Liver (tissue), 10 donors: Measurements from ENCODE around the gene NCOA3. TPM values are rescaled to one million over a fixed set of nuclear protein-coding genes. Genes with fewer than 3 reads are reported as not detected.

Experiments
- DNase-seq: peaks from one replicate; pipeline ENCODE4 v3.0.0-alpha.2; 2017; ENCODE audit warnings: low spot score
- H3K27ac ChIP-seq, 2 donors: one replicate each; pipeline ENCODE4 v1.7.0; 2013; ENCODE audit warnings: inconsistent platforms in 2 of 2, low read length in 2 of 2, control low read depth in 1 of 2, low read depth in 1 of 2, mild to moderate bottlenecking in 1 of 2
- H3K27me3 ChIP-seq, 4 donors: one replicate each; pipeline versions ENCODE4 v1.6.1 to v1.7.0; 2013; ENCODE audit warnings: low read length in 3 of 4, inconsistent platforms in 1 of 4, mild to moderate bottlenecking in 1 of 4, moderate library complexity in 1 of 4; ENCODE audit not compliant: control insufficient read depth in 4 of 4, insufficient read depth in 4 of 4
- H3K36me3 ChIP-seq, 4 donors: one replicate each; pipeline versions ENCODE4 v1.6.1 to v1.7.0; 2013; ENCODE audit warnings: low read length in 3 of 4, mild to moderate bottlenecking in 3 of 4, low read depth in 1 of 4, moderate library complexity in 1 of 4; ENCODE audit not compliant: control insufficient read depth in 4 of 4, insufficient read depth in 3 of 4
- H3K4me1 ChIP-seq, 4 donors: one replicate each; pipeline versions ENCODE4 v1.6.1 to v1.7.0; 2013; ENCODE audit warnings: low read length in 3 of 4, mild to moderate bottlenecking in 3 of 4, moderate library complexity in 1 of 4; ENCODE audit not compliant: control insufficient read depth in 4 of 4, insufficient read depth in 4 of 4
- H3K4me3 ChIP-seq, 3 donors: one replicate each; pipeline versions ENCODE4 v1.6.1 to v1.7.0; 2013; ENCODE audit warnings: low read length in 3 of 3, control low read depth in 1 of 3, low read depth in 1 of 3, mild to moderate bottlenecking in 1 of 3
- H3K9ac ChIP-seq, 2 donors: one replicate each; pipeline ENCODE4 v1.7.0; 2013; ENCODE audit warnings: low read length in 2 of 2, mild to moderate bottlenecking in 2 of 2, moderate library complexity in 2 of 2, control low read depth in 1 of 2, low read depth in 1 of 2
- H3K9me3 ChIP-seq, 4 donors: one replicate each; pipeline versions ENCODE4 v1.6.1 to v1.7.0; 2013; ENCODE audit warnings: low read length in 3 of 4; ENCODE audit not compliant: control insufficient read depth in 4 of 4
- EGR1 ChIP-seq, 2 donors: IDR thresholded peaks; 2 replicates each; pipeline ENCODE4 v1.6.1; 2016 to 2018; ENCODE audit warnings: antibody characterized with exemption in 2 of 2, low read depth in 2 of 2
- GABPA ChIP-seq, 2 donors: IDR thresholded peaks in 1 of 2; conservative IDR thresholded peaks in 1 of 2; 2 replicates each; pipeline ENCODE4 v1.6.1; 2016; ENCODE audit warnings: antibody characterized with exemption in 2 of 2, mild to moderate bottlenecking in 1 of 2, moderate library complexity in 1 of 2
- HNF4A ChIP-seq, 2 donors: conservative IDR thresholded peaks; 2 replicates each; pipeline ENCODE4 v1.6.1; 2016; ENCODE audit warnings: antibody characterized with exemption in 2 of 2, mild to moderate bottlenecking in 2 of 2
- HNF4G ChIP-seq: IDR thresholded peaks from 2 replicates; pipeline ENCODE4 v1.6.1; 2016; ENCODE audit warnings: antibody characterized with exemption
- JUND ChIP-seq, 2 donors: IDR thresholded peaks; 2 replicates each; pipeline ENCODE4 v1.6.1; 2016; ENCODE audit warnings: antibody characterized with exemption in 2 of 2
- RAD21 ChIP-seq, 2 donors: IDR thresholded peaks; 2 replicates each; pipeline ENCODE4 v1.6.1; 2016; ENCODE audit warnings: antibody characterized with exemption in 2 of 2, mild to moderate bottlenecking in 2 of 2
- RXRA ChIP-seq, 2 donors: IDR thresholded peaks; 2 replicates each; pipeline ENCODE4 v1.6.1; 2017 to 2018; ENCODE audit warnings: antibody characterized with exemption in 2 of 2, mild to moderate bottlenecking in 1 of 2
- SP1 ChIP-seq: IDR thresholded peaks from 2 replicates; pipeline ENCODE4 v1.6.1; 2018; ENCODE audit warnings: antibody characterized with exemption, mild to moderate bottlenecking
- YY1 ChIP-seq: IDR thresholded peaks from 2 replicates; pipeline ENCODE4 v1.6.1; 2016; ENCODE audit warnings: antibody characterized with exemption, mild to moderate bottlenecking
- WGBS: extraction: QIAGEN DNeasy Blood & Tissue Kit; methylation state at CpG from one replicate; pipeline ENCODE4 v1.1.7; 2013; 5-methylcytosine and 5-hydroxymethylcytosine counted together
- polyA plus RNA-seq, 2 donors: library from polyadenylated mRNA; stranded (reverse) in 1 of 2; unstranded in 1 of 2; fragments of 200-250 nt in 1 of 2; fragments of >200 nt in 1 of 2; fragmentation: Nextera tagmentation in 1 of 2; extraction: Ambion mirVana in 1 of 2; gene quantifications; one replicate each; pipeline versions ENCODE4 v1.2.1 to v1.2.3, GENCODE V29; 2013 to 2015
- small RNA-seq: library from RNA; depleted of rRNA; stranded (forward); fragments of <200 nt; gene quantifications from one replicate; pipeline ENCODE3, GENCODE V24; 2014
- total RNA-seq, 2 donors: library from RNA; depleted of rRNA; stranded (reverse); fragments of >200 nt; gene quantifications; one replicate each; pipeline ENCODE4 v1.2.3, GENCODE V29; 2014
- TF ChIP-seq, protein P1 (sequence below): IDR thresholded peaks from 2 replicates; pipeline ENCODE4 v1.6.1; 2016; ENCODE audit warnings: antibody characterized with exemption
- TF ChIP-seq, protein P2 (sequence below): IDR thresholded peaks from 2 replicates; pipeline ENCODE4 v1.6.1; 2016; ENCODE audit warnings: antibody characterized with exemption
- TF ChIP-seq, protein P3 (sequence below): IDR thresholded peaks from 2 replicates; pipeline ENCODE4 v1.6.1; 2016; ENCODE audit warnings: antibody characterized with exemption, mild to moderate bottlenecking
- donor health status: healthy.
- donor health status: healthy.
- donor health status: healthy.
- donor health status: healthy.
- donor health status: healthy.

Gene NCOA3
- total and polyA plus RNA-seq, 4 donors = 3.8 to 18.2 (median 8.9) TPM

DNA sequence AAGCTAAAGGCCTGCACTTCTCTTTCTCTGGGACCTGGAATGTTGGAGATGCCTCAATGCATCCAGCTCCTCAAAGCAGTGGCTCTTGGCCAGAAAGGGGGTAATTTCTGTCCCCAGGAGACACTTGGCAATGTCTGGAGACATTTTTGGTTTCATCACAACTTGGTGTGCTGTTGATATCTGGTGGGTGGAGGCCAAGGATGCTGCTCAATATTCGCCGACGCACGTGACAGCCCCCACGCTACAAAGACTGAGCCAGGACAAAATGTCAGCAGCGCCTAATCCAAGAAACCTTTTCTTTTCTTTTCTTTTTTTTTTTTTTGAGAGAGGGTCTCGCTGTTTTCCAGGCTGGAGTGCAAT is 203.8 kb downstream of the NCOA3 start:
- peaks cover 2 to 8% (median 3%) of the 10 kb centered on the region in 4 donors for H3K4me1 ChIP-seq

DNA sequence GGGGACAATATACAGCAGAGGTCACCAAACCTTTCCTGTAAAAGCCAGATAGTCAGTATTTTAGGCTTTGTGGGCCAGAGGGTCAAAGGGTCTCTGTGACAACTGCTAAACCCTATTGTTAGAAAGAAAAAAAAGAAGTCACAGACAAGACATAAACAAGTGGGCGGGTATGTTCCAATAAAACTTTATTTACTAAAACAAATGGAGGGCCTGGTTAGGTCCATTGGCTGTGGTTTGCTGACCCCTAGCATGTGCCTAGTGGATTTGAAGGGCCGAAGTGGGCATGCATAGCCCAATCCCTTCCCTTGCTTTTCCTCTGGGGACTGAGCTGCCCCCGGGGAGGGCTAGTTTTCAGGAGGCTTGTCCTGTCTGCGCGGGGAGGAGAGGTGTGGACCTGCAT is 204.7 kb downstream of the NCOA3 start:
- H3K36me3 ChIP-seq = no peaks in the 10 kb centered on the region
- H3K9ac ChIP-seq = no peak overlapping the region
- no peak for DNase-seq
- no peak overlapping the region for H3K27ac ChIP-seq
- TF ChIP-seq GABPA (IDR thresholded peaks at IDR 0.05 in 1 of 2, conservative IDR thresholded peaks at IDR 0.05 in 1 of 2) (no peak), EGR1 (IDR thresholded peaks at IDR 0.05; ENCODE audit: low read depth in 2 of 2) (no peak), RXRA (IDR thresholded peaks at IDR 0.05) (no peak), SP1 (no peak), HNF4A (conservative IDR thresholded peaks at IDR 0.05) (no peak), RAD21 (IDR thresholded peaks at IDR 0.05) (no peak)
- TF ChIP-seq, protein P1, sequence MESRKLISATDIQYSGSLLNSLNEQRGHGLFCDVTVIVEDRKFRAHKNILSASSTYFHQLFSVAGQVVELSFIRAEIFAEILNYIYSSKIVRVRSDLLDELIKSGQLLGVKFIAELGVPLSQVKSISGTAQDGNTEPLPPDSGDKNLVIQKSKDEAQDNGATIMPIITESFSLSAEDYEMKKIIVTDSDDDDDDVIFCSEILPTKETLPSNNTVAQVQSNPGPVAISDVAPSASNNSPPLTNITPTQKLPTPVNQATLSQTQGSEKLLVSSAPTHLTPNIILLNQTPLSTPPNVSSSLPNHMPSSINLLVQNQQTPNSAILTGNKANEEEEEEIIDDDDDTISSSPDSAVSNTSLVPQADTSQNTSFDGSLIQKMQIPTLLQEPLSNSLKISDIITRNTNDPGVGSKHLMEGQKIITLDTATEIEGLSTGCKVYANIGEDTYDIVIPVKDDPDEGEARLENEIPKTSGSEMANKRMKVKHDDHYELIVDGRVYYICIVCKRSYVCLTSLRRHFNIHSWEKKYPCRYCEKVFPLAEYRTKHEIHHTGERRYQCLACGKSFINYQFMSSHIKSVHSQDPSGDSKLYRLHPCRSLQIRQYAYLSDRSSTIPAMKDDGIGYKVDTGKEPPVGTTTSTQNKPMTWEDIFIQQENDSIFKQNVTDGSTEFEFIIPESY = no peak
- TF ChIP-seq, protein P2, sequence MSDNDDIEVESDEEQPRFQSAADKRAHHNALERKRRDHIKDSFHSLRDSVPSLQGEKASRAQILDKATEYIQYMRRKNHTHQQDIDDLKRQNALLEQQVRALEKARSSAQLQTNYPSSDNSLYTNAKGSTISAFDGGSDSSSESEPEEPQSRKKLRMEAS = no peak
- WGBS = 93% methylated on average over 5 of the region's 5 CpGs
- no peaks in the 10 kb centered on the region for H3K9me3 ChIP-seq
- H3K27me3 ChIP-seq = no peaks in the 10 kb centered on the region
- no peak overlapping the region for H3K4me3 ChIP-seq
- peaks cover 7 to 16% (median 11%) of the 10 kb centered on the region in 4 donors for H3K4me1 ChIP-seq

More for the DNA sequence above, 203.8 kb downstream of the NCOA3 start:
- no peak overlapping the region for H3K27ac ChIP-seq
- DNase-seq = no peak
- H3K36me3 ChIP-seq = no peaks in the 10 kb centered on the region
- no peak overlapping the region for H3K4me3 ChIP-seq
- no peak overlapping the region for H3K9ac ChIP-seq
- TF ChIP-seq, protein P2 = no peak
- TF ChIP-seq, protein P3, sequence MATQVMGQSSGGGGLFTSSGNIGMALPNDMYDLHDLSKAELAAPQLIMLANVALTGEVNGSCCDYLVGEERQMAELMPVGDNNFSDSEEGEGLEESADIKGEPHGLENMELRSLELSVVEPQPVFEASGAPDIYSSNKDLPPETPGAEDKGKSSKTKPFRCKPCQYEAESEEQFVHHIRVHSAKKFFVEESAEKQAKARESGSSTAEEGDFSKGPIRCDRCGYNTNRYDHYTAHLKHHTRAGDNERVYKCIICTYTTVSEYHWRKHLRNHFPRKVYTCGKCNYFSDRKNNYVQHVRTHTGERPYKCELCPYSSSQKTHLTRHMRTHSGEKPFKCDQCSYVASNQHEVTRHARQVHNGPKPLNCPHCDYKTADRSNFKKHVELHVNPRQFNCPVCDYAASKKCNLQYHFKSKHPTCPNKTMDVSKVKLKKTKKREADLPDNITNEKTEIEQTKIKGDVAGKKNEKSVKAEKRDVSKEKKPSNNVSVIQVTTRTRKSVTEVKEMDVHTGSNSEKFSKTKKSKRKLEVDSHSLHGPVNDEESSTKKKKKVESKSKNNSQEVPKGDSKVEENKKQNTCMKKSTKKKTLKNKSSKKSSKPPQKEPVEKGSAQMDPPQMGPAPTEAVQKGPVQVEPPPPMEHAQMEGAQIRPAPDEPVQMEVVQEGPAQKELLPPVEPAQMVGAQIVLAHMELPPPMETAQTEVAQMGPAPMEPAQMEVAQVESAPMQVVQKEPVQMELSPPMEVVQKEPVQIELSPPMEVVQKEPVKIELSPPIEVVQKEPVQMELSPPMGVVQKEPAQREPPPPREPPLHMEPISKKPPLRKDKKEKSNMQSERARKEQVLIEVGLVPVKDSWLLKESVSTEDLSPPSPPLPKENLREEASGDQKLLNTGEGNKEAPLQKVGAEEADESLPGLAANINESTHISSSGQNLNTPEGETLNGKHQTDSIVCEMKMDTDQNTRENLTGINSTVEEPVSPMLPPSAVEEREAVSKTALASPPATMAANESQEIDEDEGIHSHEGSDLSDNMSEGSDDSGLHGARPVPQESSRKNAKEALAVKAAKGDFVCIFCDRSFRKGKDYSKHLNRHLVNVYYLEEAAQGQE = no peak
- no peak for TF ChIP-seq HNF4A (conservative IDR thresholded peaks at IDR 0.05)
- no peak for TF ChIP-seq YY1
- TF ChIP-seq, protein P1 = no peak
- no peak for TF ChIP-seq EGR1 (IDR thresholded peaks at IDR 0.05; ENCODE audit: low read depth in 2 of 2)
- no peak for TF ChIP-seq GABPA (IDR thresholded peaks at IDR 0.05 in 1 of 2, conservative IDR thresholded peaks at IDR 0.05 in 1 of 2)
- TF ChIP-seq HNF4G = no peak
- no peak for TF ChIP-seq JUND (IDR thresholded peaks at IDR 0.05)
- WGBS = 91% methylated on average over 7 of the region's 7 CpGs
- H3K9me3 ChIP-seq = no peaks in the 10 kb centered on the region
- H3K27me3 ChIP-seq = no peaks in the 10 kb centered on the region

Small RNA genes within 50 kb of the gene (small RNA-seq; reads per million reads assigned to genes)
- gene RNU6-497P = not detected
- not detected for gene RNU6-563P

Other genes starting within 250 kb of the NCOA3 start
- 10 to 100 TPM in 1 of 2 donors, 1 to 10 TPM in 1; 9.3 to 23.5 TPM for gene ZMYND8, start 145.2 kb upstream of the NCOA3 start, total RNA-seq
- 1 to 10 TPM; 3.3 to 4.4 TPM for gene ZMYND8, start 145.2 kb upstream of the NCOA3 start, polyA plus RNA-seq